ENCODE data around the gene UNG.

- TF ChIP-seq POLR2A (IDR thresholded peaks at IDR 0.05): no peak
- peak; percentile 62 to 86 (median 65) for TF ChIP-seq POLR2AphosphoS5 (IDR thresholded peaks at IDR 0.05)
- TF ChIP-seq CTCF (IDR thresholded peaks at IDR 0.05): peak in 1 of 7 experiments; percentile 28
- no peak for TF ChIP-seq EP300 (IDR thresholded peaks at IDR 0.05)
Measured at GRCh38 chr12:109052414-109053323, 44.7 kb upstream of the UNG start, which contains the start of gene USP30.

All from stomach (tissue), 4 donors.